Activated CD8-positive, alpha-beta memory T cell treated with anti-CD3 and anti-CD28 coated beads, Interleukin-2, amount 50 U/mL, for 48 hours (primary cell): ENCODE data around the gene ZC3H15.

Source experiments
- DNase-seq: peaks from one replicate; pipeline ENCODE4 v3.0.0-alpha.2; 2020

The ZC3H15 gene

DNA sequence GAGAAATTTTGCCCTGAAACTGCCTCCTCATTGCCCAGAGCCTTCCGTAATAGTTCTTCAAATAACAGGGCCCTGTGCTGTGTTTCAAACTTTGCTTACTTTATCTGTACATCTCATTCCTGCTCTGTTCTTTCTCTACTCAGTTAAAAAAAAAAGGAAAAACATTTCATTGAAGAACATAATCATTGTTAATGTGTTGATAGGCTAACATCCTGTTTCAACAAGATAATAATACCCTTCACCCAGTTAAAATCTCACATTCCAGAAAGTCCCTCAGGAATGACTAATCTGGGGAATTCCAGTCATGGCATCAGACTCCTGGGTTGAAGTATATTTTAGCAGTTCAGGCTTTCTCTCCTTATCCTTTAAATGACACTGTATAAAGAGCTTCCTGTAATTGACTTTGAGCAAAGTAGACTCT, 58.2 kb downstream of the ZC3H15 start:
- no peak for DNase-seq

DNA sequence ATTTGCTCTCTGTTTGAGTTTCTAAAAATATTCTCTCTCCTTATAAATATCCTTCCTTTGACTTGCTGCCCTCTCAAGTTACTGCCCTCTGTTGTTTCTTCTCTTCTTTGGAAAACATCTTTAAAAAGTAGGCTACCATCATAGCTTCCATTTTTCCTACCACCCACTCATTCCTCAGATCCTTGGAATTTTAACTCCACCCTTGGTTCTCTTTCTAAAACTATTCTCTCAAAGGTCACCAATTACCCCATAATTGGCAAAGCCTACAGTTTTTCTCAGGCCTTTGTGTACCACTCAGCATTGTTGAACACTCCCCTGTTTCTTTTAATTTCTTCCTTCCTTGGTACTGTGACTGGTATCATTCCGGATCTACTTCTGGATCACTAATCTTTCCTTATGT, 60.8 kb downstream of the ZC3H15 start:
- no peak for DNase-seq

DNA sequence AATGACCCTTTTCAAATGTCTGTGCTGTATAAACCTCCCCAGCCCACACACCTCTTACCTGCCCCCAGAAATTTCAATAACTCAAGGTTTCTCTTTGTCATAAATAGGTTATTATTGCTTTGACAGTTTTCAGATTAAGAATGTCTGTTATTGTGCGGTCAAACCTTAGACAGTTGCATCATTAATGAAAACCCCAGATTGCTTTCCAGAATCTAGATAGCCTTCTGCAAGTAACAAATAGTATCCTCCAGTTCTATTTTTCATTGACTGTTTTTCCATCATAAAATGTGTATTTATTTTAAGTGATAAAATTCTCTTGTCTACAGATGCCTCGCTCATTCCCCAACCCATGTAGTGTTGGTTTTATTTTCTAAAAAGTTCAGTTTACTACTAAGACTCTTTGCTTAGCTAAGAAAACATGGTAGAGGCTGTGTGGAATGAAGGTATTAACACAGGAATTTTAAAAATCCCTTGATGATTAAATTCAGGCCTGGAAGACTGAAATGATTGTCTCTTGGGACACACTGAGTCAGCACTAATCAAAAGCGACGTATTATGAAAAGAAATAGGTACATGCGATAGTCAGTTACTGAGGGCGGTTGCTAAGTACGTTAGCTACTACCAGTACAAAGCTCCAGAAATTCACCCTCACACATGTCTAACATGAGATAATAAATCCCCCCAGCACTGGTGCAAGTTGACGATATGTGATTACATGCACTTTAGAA, 65.4 kb downstream of the ZC3H15 start:
- DNase-seq, result no peak

DNA sequence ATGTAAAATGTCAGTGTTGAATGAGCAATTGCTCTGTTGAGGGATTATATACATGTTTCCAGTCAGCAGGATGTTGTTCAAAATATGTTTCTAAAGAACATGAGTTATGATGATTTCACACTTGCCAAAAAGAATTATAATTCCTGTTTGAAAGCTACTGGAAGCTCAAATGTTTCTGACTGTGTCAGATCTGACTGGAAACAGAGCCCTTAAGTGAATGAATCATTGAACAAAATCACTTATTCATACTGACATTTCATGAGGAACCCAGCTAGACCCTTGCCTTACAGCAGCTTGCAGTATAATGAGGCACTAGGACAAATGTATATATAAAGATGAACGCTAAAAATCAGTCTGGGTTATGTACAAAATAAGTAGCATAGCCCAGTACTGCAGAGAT, 68.4 kb downstream of the ZC3H15 start:
- DNase-seq, result no peak

DNA sequence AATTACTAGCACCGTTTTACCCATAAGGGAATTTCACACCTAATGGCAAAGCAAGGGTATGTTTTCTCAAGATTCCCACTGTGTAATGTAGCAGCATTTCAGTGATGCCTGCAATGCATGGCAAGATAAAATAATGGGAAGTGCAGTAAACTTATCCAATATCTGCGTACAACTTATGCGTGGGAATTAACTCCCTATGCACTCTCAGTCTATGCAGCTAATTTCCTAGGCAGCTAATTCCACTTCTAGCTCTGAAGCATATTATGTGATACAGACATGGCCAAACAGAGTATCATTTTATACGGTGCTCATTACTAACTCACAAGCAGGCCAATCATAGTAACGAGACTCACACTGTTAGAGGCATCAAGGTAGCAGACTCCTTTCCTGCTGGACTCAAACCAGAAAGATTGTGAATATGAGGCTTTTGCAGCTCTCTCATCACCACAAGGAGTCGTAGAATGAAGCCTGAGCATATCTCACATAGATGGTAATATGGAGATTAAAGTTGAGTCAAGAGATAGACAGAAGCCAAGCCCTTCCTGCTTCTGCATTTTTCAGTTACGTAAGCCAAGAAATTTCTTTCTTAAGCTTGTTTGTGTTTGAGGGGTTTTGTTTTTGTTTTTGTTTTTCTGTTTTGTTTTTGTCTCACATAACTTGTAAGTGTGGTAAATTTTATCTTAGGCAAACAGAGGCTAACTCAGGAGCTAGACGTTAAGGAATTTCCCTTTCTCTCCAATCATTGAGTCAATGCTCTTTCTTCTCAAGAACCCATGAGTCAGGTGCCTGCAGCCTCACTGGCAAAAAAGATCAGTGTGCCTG, 69.0 kb downstream of the ZC3H15 start:
- DNase-seq, result no peak

DNA sequence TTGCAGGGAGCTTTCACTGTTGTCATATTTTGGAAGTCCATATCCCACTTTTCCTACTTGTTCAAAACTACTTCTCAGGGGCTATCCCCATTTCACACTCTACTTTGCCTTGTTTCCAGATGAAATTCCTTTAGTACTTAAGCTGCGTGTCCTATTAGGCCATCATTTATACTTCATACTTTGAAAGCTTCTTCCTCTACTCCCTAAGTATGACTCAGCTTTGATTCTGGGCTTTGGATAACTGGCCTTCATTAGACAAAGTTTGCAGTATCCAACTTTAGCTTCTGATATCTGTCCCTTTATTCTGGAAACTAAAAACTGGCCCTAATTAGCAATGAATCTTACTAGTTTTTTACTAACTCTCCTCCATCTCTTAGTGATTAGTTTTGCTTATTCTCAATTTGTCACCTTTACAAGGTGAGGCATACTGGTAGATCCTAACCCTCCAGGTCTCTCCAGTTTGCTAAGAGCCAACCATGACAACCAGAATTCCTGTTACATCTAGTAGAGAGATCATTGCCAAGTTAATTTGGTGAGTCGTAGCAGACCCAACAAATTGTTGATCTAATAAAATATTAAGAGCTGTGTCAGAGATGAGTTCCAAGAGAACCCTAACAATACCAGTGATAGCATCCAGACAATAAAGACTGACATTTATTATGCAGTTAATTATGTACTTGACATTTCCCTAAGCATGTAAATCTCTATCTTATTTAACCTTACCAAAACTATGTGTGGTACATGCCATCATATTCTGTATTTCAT, 72.6 kb downstream of the ZC3H15 start:
- no peak for DNase-seq
